Activated CD4-positive, alpha-beta T cell treated with anti-CD3 and anti-CD28 coated beads for 36 hours (primary cell): ENCODE data around the gene PARP8. TPM values are rescaled to one million over a fixed set of nuclear protein-coding genes. Genes with fewer than 3 reads are reported as not detected.
A peak's percentile ranks its signal among the peaks of the same experiment; 100 is the strongest.

Experiments
- ATAC-seq: fragments of 200-7000 bp; cut with Tn5 transposase; one replicate; pipeline ENCODE4 v1.10.0; 2021; ENCODE audit warnings: mild to moderate bottlenecking, moderate library complexity
- CTCF ChIA-PET: fragments of 350-600 bp; sonication (Branson Sonifier 250); formaldehyde crosslinking; loops from one replicate; lab custom pipeline; 2021; ENCODE audit warnings: antibody characterized with exemption; lab: Charles Lee
- POLR2A ChIA-PET: fragments of 350-600 bp; sonication (Branson Sonifier 250); formaldehyde crosslinking; loops from one replicate; lab custom pipeline; 2021; ENCODE audit warnings: antibody characterized with exemption, inconsistent platforms; lab: Charles Lee
- DNase-seq: peaks from one replicate; pipeline ENCODE4 v3.0.0-alpha.2; 2020
- H3K27ac Mint-ChIP-seq: one replicate; pipeline ENCODE4 v1.8.0; 2021; ENCODE audit warnings: mixed read lengths
- H3K27me3 Mint-ChIP-seq: one replicate; pipeline ENCODE4 v1.8.0; 2021; ENCODE audit warnings: mixed read lengths
- H3K36me3 Mint-ChIP-seq: one replicate; pipeline ENCODE4 v1.8.0; 2021; ENCODE audit warnings: low read depth, mixed read lengths
- H3K4me1 Mint-ChIP-seq: one replicate; pipeline ENCODE4 v1.8.0; 2021; ENCODE audit warnings: mixed read lengths
- H3K4me3 Mint-ChIP-seq: one replicate; pipeline ENCODE4 v1.8.0; 2021; ENCODE audit warnings: mild to moderate bottlenecking, moderate library complexity, mixed read lengths
- H3K9me3 Mint-ChIP-seq: one replicate; pipeline ENCODE4 v1.8.0; 2021; ENCODE audit warnings: low read depth, mixed read lengths
- intact Hi-C, 2 experiments: fragments of 100-400 bp; cut with DNase I in 1 of 2; cut with micrococcal nuclease in 1 of 2; formaldehyde crosslinking; loops; one replicate each; pipeline versions ENCODE4 v1.14.2 to v1.15.1; 2022 to 2024; cut with DNase I, micrococcal nuclease
- total RNA-seq, 2 experiments: library from RNA; stranded (reverse); gene quantifications; one replicate each; pipeline ENCODE4 v1.2.3, GENCODE V29; 2021

The PARP8 gene
- total RNA-seq, 2 experiments from 2014 or later = 31.7 to 38.8 TPM

DNA sequence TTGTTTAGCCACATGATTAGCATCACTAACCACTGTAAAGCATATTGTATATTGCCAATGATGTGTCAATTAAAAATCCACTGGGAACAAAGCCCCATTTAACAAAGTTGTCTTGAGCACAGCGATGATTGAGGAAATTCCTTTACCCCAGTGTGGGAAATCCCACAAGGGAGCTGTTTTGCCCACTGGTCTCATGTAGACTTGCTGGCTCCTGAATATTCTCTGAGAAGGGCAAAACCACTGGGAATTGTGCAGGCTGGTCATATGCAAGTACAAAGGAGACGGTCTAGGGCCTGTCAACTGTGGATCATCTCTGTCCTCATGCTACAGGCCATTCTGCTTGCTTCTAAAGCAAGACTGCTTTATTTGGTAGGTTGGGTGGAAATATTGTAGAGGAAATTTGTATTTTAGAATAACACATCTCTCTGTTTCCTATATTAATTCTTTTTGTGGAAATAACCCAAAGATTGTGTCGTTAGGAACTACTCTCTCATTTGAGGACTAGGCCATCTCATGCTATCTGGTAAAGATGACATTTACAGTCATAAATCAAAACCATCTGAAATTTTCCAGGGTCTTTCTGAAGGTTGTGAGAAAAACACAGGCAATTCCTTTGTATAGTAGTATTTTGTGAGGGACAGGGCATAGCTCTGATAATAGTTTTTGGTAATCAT, 60.2 kb downstream of the PARP8 start:
- no peak for DNase-seq
- H3K27me3 Mint-ChIP-seq = no peaks in the 10 kb centered on the region
- H3K4me1 Mint-ChIP-seq = peaks cover 64% of the 10 kb centered on the region
- ChIA-PET CTCF (interaction anchor here (0.8 to 2.0 kb wide), 4 partner anchors 9 to 17 kb away, joined by 3 to 5 read pairs (median 4); no protein-coding TSS in a partner anchor), POLR2A (no interaction called here)
- ATAC-seq = peak; percentile 63
- H3K9me3 Mint-ChIP-seq = no peaks in the 10 kb centered on the region
- peaks cover 3% of the 10 kb centered on the region for H3K36me3 Mint-ChIP-seq
- H3K4me3 Mint-ChIP-seq = peak overlapping the region; percentile 45
- intact Hi-C loops = loop anchor here in 1 of 2 experiments (2.0 kb wide), 1 partner anchor 16 kb away; no protein-coding TSS in a partner anchor
- peak overlapping the region; percentile 91 for H3K27ac Mint-ChIP-seq

GRCh38 chr5:50727149-50727496, 60.7 kb downstream of the PARP8 start:
- ATAC-seq = peak; percentile 88
- intact Hi-C loops = loop anchor here in 1 of 2 experiments (2.0 kb wide), 1 partner anchor 16 kb away; no protein-coding TSS in a partner anchor

GRCh38 chr5:50727845-50728244, 61.4 kb downstream of the PARP8 start:
- Mint-ChIP-seq H3K27me3 (no peaks in the 10 kb centered on the region), H3K4me3 (no peak overlapping the region), H3K36me3 (peaks cover 5% of the 10 kb centered on the region), H3K27ac (no peak overlapping the region), H3K9me3 (no peaks in the 10 kb centered on the region), H3K4me1 (peaks cover 56% of the 10 kb centered on the region)
- no peak for DNase-seq
- ChIA-PET CTCF (interaction anchor here (1.0 to 2.0 kb wide), 2 partner anchors 10 to 15 kb away, joined by 5 to 6 read pairs; no protein-coding TSS in a partner anchor), POLR2A (no interaction called here)
- ATAC-seq = no peak
- intact Hi-C loops = loop anchor here (2.0 kb wide), 2 partner anchors 17 kb away; no protein-coding TSS in a partner anchor

More at GRCh38 chr5:50727149-50727496, 60.7 kb downstream of the PARP8 start:
- peak; percentile 61 for DNase-seq
- no peaks in the 10 kb centered on the region for H3K27me3 Mint-ChIP-seq
- ChIA-PET CTCF (interaction anchor here (1.3 to 2.0 kb wide), 2 partner anchors 11 to 16 kb away, joined by 5 read pairs; no protein-coding TSS in a partner anchor), POLR2A (no interaction called here)
- H3K27ac Mint-ChIP-seq = peak overlapping the region; percentile 91
- H3K4me3 Mint-ChIP-seq = peak overlapping the region; percentile 45
- H3K4me1 Mint-ChIP-seq = peaks cover 60% of the 10 kb centered on the region
- no peaks in the 10 kb centered on the region for H3K9me3 Mint-ChIP-seq
- peaks cover 5% of the 10 kb centered on the region for H3K36me3 Mint-ChIP-seq

DNA sequence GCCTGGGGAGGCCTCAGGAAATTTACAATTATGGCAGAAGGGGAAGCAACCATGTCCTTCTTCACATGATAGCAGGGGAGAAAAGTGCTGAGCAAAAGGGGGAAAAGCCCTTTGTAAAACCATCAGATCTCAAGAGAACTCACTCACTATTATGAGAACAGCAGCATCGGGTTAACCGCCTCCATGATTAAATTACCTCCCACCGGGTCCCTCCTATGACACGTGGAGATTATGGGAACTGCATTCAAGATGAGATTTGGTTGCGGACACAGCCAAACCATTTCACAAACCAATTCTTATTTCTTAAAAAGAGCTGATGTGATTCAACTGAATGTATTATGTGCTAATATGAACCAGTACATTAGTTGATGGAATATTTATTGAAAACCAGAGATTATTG, 63.9 kb downstream of the PARP8 start:
- Mint-ChIP-seq H3K4me3 (no peak overlapping the region), H3K4me1 (peaks cover 59% of the 10 kb centered on the region), H3K27ac (no peak overlapping the region), H3K9me3 (no peaks in the 10 kb centered on the region), H3K36me3 (peaks cover 4% of the 10 kb centered on the region), H3K27me3 (no peaks in the 10 kb centered on the region)
- ATAC-seq (no peak), DNase-seq (no peak)
- intact Hi-C loops = no loop called here
- ChIA-PET CTCF (interaction anchor here (1.0 to 1.1 kb wide), 2 partner anchors 8 to 12 kb away, joined by 5 read pairs; no protein-coding TSS in a partner anchor), POLR2A (no interaction called here)

- ATAC-seq = no peak
- H3K4me3 Mint-ChIP-seq = no peak overlapping the region
- intact Hi-C loops = no loop called here
- no peaks in the 10 kb centered on the region for H3K27me3 Mint-ChIP-seq
- H3K27ac Mint-ChIP-seq = no peak overlapping the region
- H3K36me3 Mint-ChIP-seq = peaks cover 4% of the 10 kb centered on the region
- DNase-seq = no peak
- peaks cover 59% of the 10 kb centered on the region for H3K4me1 Mint-ChIP-seq
- CTCF ChIA-PET = interaction anchor here (1.0 kb wide), 1 partner anchor 12 kb away, joined by 5 read pairs; no protein-coding TSS in a partner anchor
- POLR2A ChIA-PET = no interaction called here
- no peaks in the 10 kb centered on the region for H3K9me3 Mint-ChIP-seq
Measured at GRCh38 chr5:50730841-50731240, 64.4 kb downstream of the PARP8 start.

- H3K4me3 Mint-ChIP-seq = no peak overlapping the region
- peaks cover 50% of the 10 kb centered on the region for H3K4me1 Mint-ChIP-seq
- peaks cover 4% of the 10 kb centered on the region for H3K36me3 Mint-ChIP-seq
- CTCF ChIA-PET = interaction anchor here (0.9 to 1.5 kb wide), 4 partner anchors 9 to 60 kb away, joined by 3 to 4 read pairs (median 3); no protein-coding TSS in a partner anchor
- POLR2A ChIA-PET = no interaction called here
- no peak overlapping the region for H3K27ac Mint-ChIP-seq
- intact Hi-C loops = no loop called here
- no peaks in the 10 kb centered on the region for H3K27me3 Mint-ChIP-seq
- DNase-seq (no peak), ATAC-seq (no peak)
- H3K9me3 Mint-ChIP-seq = no peaks in the 10 kb centered on the region
Measured at GRCh38 chr5:50733741-50734140, 67.3 kb downstream of the PARP8 start.

- Mint-ChIP-seq H3K9me3 (peaks cover 3% of the 10 kb centered on the region), H3K27ac (no peak overlapping the region), H3K27me3 (no peaks in the 10 kb centered on the region), H3K4me3 (no peak overlapping the region), H3K36me3 (peaks cover 9% of the 10 kb centered on the region), H3K4me1 (peaks cover 50% of the 10 kb centered on the region)
- intact Hi-C loops = no loop called here
- DNase-seq (no peak), ATAC-seq (no peak)
- ChIA-PET POLR2A (no interaction called here), CTCF (interaction anchor here (0.7 to 1.8 kb wide), 4 partner anchors 8 to 20 kb away, joined by 4 to 8 read pairs (median 5); no protein-coding TSS in a partner anchor)
Measured at GRCh38 chr5:50738864-50739263, 72.4 kb downstream of the PARP8 start.

GRCh38 chr5:50740832-50741231, 74.4 kb downstream of the PARP8 start:
- H3K4me3 Mint-ChIP-seq = no peak overlapping the region
- intact Hi-C loops = loop anchor here in 1 of 2 experiments (5.0 kb wide), 1 partner anchor 299 kb away; the partner anchor contains the start of gene EMB
- H3K9me3 Mint-ChIP-seq = peaks cover 3% of the 10 kb centered on the region
- peaks cover 53% of the 10 kb centered on the region for H3K4me1 Mint-ChIP-seq
- ChIA-PET CTCF (interaction anchor here (0.8 to 2.6 kb wide), 3 partner anchors 9 to 23 kb away, joined by 3 to 11 read pairs (median 3); no protein-coding TSS in a partner anchor), POLR2A (no interaction called here)
- DNase-seq (no peak), ATAC-seq (no peak)
- H3K27me3 Mint-ChIP-seq = no peaks in the 10 kb centered on the region
- peaks cover 9% of the 10 kb centered on the region for H3K36me3 Mint-ChIP-seq
- H3K27ac Mint-ChIP-seq = no peak overlapping the region

DNA sequence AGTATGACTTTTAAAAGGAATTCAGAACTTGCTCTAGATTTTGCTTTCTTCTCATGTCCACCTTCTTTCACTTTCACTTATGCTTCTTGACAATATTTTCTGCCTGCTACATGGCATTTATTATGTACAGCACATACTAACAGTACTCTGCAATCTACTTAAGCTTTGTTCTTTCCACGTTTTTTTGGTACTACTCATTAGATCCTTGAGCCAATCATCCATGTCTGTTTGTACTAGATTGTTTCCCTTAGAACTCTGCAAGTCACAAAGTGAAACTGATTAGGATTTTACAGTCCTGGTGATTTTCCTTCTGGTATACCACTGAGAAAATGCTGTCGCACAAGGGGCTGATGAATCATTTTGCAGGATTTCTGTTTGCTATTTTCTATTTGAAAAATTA, 78.3 kb downstream of the PARP8 start:
- H3K36me3 Mint-ChIP-seq = peaks cover 9% of the 10 kb centered on the region
- intact Hi-C loops = loop anchor here (2.0 to 5.0 kb wide), 5 partner anchors 16 to 302 kb away; partner anchors contain the start of gene EMB (in 1 of the 2)
- H3K4me3 Mint-ChIP-seq = peak overlapping the region; percentile 73
- ATAC-seq (peak; percentile 57), DNase-seq (no peak)
- CTCF ChIA-PET = interaction anchor here (0.6 to 1.5 kb wide), 3 partner anchors 24 to 71 kb away, joined by 3 to 4 read pairs (median 3); no protein-coding TSS in a partner anchor
- POLR2A ChIA-PET = interaction anchor here (1.0 kb wide), 1 partner anchor 77 kb away, joined by 5 read pairs; no protein-coding TSS in a partner anchor
- no peaks in the 10 kb centered on the region for H3K27me3 Mint-ChIP-seq
- H3K9me3 Mint-ChIP-seq = peaks cover 3% of the 10 kb centered on the region
- peaks cover 64% of the 10 kb centered on the region for H3K4me1 Mint-ChIP-seq
- peak overlapping the region; percentile 91 for H3K27ac Mint-ChIP-seq

DNA sequence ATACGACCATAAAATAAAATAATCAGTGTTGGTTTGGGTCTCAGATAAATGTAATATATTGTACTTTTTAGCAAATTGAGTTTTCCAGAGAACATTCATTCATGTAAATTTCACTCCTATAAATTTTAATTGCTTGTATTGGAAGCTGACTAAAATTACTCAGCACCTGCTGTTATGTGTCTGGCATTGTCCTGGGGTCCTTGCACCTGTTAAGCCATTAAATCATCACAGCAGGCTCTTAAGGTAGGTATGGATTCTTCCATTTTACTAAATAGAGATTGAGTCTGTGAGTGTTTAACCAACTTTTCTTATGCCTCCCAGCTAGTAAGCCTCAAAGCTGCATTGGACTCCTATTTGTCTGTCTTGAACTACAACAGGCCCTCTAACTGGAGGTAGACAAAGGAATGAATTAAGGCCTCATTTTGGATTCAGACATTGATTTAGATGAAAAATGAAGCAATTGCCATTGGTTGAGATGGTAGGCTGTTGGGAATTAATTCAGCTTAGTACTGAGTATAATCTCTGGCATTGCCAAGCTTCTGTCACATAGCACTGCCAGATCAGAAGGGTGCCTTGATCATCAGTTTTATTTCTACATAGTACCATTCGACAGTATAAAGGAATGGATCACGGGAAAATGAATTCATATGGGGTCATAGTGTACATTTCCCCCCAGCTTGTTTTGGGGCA, 78.9 kb downstream of the PARP8 start:
- peak overlapping the region; percentile 73 for H3K4me3 Mint-ChIP-seq
- ChIA-PET CTCF (interaction anchor here (0.6 to 2.4 kb wide), 3 partner anchors 8 to 71 kb away, joined by 3 to 8 read pairs (median 3); no protein-coding TSS in a partner anchor), POLR2A (no interaction called here)
- ATAC-seq (peak; percentile 11), DNase-seq (no peak)
- H3K9me3 Mint-ChIP-seq = peaks cover under 1% of the 10 kb centered on the region
- intact Hi-C loops = loop anchor here (2.0 to 5.0 kb wide), 4 partner anchors 17 to 153 kb away; no protein-coding TSS in a partner anchor
- H3K27me3 Mint-ChIP-seq = no peaks in the 10 kb centered on the region
- peaks cover 67% of the 10 kb centered on the region for H3K4me1 Mint-ChIP-seq
- H3K27ac Mint-ChIP-seq = peak overlapping the region; percentile 91
- peaks cover 5% of the 10 kb centered on the region for H3K36me3 Mint-ChIP-seq

DNA sequence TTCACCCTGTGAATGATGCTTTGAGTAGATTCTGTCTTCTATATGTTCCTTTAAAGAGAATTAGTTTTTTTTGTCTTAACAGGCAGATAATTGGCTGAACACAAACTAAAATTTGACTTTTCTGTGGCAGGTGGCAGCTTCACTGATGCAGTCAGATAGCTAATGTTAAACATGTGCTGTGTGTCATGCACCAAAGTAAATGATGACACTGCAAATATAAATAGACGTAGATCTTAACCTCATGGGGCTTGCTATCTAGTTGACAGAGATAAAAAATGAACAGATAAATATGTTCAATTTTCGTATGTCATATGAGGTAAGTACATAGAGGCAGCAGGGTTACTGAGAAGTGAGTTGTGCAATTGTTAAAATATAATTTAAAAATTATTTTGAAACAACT, 82.7 kb downstream of the PARP8 start:
- ChIA-PET CTCF (interaction anchor here (1.0 to 1.3 kb wide), 3 partner anchors 8 to 156 kb away, joined by 3 to 4 read pairs (median 3); no protein-coding TSS in a partner anchor), POLR2A (no interaction called here)
- peaks cover 59% of the 10 kb centered on the region for H3K4me1 Mint-ChIP-seq
- no peaks in the 10 kb centered on the region for H3K27me3 Mint-ChIP-seq
- no peak for ATAC-seq
- intact Hi-C loops = loop anchor here in 1 of 2 experiments (5.0 kb wide), 1 partner anchor 157 kb away; no protein-coding TSS in a partner anchor
- H3K36me3 Mint-ChIP-seq = peaks cover 5% of the 10 kb centered on the region
- H3K9me3 Mint-ChIP-seq = no peaks in the 10 kb centered on the region
- H3K4me3 Mint-ChIP-seq = no peak overlapping the region
- peak overlapping the region; percentile 75 for H3K27ac Mint-ChIP-seq
- DNase-seq = no peak
